ENCODE measurements around the gene IL17C.

The IL17C gene

DNA sequence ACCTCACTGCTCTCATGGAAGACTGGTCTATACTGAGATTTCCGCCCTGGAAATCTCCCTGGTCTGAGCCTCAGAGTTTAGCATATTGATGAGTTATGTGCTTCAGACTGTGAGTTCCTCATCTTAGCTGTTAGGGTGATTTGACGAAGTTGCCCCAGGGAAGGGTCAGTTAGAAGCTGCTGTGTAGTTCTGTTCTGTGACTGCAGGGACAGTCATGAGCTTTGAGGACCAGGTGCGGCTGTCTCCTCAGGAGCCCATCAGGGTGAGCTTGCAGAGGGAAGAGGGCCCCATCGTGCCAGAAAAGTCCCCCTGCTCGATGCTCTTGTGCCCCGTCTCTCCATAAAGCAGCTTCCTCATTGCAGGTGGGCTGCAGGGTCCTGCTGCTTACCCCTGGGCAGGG lies 28.3 kb upstream of the IL17C start:
- no peak for DNase-seq (ENCODE audit: low spot score)

DNA sequence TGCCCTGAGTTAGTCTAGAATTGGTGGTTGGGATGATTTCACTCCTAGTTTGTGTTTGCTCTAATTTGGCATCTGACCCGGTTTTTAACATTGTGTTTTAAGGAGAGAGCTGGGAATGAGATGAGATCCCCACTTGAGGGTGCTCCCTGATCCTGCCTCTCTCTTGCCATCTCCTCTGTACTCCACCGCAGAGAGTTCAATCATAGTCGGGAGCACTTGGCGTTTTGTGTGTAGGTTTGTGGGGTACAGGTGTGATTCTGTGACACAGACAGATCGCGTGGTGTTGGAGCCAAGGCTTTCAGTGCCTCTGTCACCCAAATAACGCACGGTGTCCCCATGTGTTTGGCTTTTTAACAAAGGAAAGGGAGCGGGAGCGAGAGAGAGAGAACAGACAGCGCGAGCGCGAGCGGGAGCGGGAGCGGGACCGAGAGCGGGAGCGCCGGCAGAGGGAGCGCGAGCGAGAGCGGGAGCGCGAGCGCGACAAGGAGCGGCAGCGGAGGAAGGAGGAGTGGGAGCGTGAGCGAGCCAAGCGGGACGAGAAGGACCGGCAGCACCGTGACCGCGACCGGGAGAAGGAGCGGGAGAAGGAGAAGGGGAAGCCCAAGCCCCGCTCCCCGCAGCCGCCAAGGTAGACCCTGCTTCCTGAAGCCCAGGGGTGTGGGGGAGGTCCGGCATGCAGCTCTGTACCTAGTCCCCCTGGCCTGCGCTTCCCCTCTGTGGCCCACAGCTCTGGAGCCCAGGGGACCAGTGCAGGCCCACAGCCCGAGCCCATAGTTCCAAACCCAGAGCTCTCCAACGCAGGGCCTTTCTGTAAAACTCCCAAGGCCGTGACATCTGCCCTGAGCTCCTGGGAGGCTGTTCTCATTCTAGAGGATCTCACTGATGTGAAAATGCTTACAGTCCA lies 27.2 kb upstream of the IL17C start:
- DNase-seq (ENCODE audit: low spot score): no peak

DNA sequence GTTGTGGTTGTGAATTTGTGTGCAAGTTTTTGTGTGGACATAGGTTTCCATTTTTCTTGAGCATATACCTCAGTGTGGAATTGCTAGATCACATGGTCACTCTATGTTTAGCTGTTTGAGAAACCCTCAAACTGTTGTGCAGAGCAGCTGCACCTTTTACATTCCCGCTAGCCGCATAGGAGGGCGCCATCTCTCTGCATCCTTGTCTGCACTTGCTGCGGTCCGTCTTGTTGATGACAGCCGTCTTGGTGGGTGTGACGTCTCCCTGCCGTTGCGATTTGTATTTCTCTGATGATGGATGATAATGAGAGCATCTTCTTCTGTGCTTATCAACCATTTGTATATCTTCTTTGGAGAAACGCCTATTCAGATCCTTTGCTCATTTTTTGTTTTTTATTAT lies 25.1 kb upstream of the IL17C start:
- no peak for DNase-seq (ENCODE audit: low spot score)

DNA sequence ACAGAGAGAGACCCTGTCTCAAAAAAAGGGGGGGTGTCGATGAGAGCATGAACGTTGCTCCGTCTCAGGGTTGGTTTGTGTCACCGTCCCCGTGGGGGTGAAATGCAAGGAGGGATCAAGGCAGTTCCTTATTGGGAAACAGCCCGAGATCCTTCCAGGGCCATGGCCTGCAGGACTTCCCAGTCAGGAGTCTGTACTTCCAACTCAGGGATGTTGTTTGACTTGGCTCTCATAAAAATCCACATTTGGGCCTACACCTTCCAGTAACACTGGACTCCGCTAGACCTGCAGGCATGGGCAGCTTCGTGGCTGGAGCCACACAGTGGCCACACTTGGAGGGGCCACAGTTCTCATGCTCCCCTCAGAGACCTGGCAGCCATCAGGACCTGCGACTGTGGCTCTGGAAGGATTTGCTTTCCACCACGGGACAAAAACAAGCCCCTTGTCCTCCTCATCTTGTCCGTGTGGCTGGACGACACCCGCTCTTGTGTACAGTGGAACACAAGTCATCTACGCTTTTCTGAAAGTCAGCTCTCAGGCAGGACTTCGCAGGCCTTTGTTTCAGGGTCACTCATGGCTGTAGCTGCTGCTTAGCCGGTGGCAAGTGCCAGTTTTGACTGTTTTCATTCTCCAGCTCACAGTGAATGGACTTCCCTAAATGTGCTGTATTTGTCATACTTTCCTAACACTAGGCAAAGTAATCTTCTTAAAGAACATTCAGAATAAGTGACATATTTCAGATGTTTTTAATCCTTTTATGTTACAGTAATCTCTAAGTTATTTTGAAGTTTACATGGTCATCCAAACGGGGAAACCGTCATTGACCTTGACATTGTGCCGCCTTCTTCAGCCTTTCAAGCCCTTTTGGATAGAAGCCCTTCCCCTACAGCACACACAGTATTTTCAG lies 24.2 kb upstream of the IL17C start:
- no peak for DNase-seq (ENCODE audit: low spot score)

DNA sequence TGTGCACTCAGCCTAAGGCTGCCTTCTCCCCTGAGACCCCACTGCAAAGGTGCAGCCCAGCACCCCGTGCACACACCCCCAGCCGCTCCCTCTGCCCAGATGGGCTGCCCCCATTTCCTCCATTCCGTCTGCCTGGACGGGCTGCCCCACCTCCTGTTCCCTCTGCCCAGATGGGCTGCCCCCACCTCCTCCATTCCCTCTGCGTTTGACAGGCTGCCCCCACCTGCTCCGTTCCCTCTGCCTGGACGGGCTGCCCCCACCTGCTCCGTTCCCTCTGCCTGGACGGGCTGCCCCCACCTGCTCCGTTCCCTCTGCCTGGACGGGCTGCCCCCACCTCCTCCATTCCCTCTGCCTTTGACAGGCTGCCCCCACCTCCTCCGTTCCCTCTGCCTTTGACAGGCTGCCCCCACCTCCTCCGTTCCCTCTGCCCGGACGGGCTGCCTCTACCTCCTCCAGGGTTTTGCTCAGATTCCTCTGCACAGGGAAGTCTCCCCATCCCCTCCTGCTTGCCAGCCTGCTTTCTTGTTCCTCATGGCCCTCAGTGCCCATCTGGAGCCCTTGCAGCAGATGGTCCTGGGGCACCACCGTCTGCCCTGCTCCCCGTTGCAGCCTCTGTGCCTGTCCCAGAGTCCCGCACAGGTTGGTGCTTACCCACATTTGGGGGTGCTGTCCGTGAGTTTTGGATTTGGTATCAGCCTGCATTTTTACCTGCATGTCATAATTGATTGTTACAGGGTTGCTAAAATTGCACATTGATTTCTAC lies 23.4 kb upstream of the IL17C start:
- no peak for DNase-seq (ENCODE audit: low spot score)

DNA sequence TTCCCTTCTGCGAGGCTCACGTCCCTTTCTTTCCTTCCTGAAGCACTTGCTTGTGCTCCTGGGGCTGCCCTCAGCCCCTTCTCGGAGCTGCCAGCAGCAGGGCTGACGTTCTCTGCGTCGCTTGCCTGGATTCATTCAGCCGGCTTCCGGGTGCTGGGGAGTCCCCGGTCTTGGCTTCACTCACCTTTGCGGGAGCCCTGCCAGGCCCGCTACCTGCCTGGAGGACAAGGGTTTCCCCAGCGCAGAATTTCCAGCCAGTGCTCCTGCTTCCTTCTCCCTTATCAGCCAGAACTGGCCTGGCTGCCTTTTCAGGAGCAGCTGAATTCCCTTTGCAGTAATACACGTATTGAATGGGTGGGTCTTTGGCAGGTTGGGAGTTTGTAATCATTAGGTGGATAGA lies 22.1 kb upstream of the IL17C start:
- DNase-seq (ENCODE audit: low spot score): no peak

DNA sequence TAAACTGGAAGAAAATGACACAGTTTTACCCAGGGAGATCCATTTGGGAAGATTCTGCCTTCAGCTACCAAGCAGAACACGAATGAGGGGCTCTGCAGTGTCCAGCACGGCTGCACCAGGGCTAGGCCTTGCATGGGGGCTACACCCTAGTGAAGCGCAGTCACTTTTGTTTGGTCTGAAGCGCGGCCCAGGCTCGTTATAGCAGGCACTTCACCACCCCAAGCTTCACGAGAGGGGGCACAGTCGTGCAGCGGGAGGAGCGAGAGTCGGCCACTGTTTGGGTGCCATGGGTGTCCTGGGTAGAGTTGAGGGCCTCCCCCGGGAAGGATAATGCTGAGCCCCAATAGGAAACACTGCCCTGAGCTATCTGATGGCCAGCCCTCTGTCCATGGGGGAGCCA lies 21.6 kb upstream of the IL17C start:
- DNase-seq (ENCODE audit: low spot score): no peak

DNA sequence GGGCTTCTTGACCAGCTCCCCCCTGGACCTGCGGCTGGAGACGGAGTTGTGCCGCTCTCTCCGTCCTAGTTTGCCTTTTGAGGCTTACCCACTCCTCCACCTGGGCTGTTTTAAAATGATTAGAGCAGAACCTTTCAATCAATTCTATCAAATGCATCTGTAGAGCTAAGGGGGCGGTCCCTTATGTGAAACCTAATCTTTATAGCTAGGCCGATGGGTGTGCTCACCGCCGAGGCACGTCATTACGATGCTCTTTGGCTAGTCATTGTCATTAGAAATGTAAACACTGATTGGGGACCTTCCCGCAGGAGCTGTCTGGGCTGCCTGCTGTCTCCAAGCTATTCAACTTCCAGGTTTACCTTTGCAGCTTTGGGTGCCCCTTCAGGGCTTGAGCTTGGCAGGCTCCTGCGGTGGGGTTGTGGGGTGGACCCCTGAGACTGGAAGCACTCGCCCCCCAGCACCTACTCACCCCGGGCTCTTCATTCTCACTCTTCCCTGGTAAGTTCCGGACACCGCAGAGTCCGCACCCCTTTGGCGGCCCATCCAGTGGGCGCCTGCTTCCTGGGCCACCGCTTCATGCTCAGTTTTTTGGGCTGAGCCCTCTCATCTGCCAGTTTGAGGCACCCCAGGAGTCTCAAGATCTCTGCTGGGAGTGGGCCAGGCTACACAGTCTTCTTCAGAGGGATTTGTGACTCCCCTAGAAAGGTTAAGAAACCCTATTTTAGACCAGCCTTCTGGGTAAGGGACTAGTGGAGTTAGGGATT lies 20.9 kb upstream of the IL17C start:
- no peak for DNase-seq (ENCODE audit: low spot score)

DNA sequence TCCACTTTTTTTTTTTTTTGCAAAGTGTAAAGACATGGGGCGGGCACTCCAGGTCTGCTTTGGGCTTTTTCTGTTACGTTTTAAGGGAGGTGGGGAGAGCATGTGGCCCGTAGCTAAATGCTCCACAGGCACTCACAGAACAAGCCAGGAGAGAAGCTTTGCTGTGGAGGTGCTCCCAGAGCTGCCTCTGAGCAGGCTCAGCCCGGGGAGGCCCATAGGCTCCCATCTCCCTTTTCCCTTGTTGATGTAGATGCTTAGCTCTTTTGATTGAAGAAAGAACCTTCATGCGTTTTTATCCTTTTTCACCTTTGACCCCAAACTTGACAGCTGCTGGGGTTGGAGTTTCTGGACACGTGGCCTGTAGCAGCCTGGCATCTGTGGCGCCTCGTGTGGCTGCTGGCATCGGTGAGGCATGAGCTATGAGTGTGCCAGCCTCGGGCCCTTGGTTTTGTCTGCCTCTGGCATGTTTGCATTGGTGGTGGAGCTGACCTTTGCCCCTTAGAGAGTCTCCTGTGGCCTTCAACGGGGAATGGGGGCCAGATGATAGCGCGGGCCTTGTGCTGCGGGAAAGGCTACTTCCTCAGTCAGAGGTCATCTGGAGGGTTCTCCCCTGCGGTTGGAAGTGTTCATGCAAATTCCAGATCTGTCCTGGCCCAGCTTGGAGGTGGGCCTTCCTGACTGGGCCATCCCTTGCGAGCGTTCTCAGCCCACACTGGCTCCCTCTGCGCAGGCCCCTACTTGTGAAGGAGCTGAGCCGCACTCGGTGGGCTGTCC lies 20.0 kb upstream of the IL17C start:
- DNase-seq (ENCODE audit: low spot score): no peak

DNA sequence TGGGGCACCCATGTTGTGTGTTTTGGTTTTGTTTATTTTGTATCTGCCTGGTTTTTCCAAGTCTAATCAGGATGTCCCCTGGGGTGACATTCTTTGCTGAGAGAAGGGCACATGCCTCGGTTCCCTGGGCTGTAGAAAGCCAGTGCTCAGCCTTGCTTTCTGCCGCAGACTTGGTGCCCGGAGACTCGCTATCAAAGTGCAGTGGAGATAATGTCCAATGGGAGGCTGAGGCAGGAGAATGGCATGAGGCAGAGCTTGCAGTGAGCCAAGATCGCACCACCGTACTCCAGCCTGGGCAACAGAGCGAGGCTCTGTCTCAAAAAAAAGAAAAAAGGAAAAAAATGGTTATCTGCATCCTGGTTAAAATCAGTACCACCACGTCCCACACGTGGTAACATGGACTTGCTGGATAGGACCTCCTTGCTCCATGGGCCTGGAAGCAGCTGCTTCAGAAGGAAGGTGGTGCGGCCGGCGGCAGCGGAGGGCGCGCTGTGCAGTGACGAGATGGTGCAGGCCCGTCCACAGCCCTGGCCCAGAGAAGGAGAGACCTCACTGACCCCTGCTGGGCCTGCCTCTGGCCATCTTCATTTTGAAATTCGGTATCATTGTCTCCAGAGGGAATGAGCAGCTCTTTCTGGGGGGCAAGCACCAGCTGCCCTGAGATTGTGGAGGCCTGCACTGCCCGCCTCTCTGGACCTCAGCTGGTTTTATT lies 19.3 kb upstream of the IL17C start:
- no peak for DNase-seq (ENCODE audit: low spot score)

DNA sequence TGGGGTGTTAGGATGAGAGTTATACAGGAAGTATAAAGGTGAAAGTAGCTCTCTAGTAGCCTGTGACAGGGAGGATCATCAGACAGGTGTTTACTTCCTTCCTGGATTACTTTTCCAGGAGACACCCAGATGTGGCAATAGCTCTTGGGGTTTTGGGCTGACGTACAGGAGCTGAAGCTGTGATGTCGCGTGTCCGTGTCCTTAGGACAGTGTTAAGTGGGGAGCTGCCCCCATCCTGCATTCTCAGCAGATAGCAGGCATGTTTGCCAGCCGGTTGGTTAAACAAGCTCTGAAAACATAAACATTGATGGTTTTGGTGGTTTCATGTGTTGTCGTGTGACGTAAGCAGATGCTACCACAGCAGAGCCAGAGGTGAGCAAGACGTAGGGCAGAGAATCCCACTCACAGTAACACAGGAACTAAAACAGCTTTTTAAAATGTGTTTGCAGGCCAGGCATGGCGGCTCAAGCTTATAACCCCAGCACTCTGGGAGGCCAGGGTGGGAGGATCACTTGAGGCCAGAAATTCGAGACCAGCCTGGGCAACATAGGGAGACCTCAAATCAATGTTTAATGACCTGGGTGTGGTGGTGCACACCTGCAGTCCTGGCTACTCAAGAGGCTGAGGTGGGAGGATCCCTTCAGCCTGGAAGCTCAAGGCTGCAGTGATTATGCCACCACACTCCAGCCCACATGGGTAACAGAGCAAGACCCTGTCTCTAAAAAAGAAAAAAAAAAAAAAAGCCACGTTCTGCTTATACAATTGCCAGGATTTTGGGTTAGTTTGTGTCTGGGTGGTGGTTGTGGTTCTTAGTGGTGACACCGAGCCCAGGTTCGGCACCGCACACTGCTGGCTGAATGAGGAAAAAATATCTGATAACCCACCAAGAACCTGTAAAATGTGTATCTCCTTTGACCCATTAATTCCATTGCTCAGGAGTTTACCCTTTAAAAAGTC lies 18.2 kb upstream of the IL17C start:
- no peak for DNase-seq (ENCODE audit: low spot score)

DNA sequence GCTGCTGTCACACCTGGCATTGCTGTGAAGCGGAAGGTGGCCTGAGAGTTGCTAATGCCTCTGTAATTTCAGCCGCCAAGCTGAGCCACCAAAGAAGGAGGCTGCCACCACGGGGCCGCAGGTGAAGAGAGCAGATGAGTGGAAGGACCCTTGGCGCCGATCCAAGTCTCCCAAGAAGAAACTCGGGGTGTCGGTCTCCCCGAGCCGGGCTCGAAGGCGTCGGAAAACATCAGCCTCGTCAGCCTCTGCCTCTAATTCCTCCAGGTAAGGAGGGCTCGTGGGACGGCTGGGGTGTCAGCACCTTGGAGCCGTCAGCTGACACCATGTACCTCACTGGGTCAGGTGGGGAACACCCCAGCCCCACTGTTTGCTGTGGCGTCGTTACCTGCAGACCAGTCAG lies 16.2 kb upstream of the IL17C start:
- DNase-seq (ENCODE audit: low spot score): no peak

DNA sequence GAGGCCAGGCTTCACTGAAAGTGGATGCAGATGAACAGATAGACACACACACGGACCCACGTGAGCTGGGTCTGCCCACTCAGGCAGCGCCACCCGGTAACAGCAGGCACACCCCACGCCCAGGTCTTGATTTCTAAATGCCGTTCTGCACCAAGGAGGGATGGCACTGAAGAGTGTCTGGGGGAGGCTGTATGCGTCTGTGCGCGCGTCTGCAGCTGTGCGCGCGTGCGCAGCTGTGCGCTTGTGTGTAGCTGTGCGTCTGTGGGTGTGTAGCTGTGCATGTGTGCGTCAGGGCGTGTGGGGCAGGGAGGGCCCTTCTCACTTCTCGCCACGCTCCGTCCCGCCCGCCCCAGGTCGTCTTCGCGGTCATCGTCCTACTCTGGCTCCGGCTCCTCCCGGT lies 15.5 kb upstream of the IL17C start:
- DNase-seq (ENCODE audit: low spot score): no peak

DNA sequence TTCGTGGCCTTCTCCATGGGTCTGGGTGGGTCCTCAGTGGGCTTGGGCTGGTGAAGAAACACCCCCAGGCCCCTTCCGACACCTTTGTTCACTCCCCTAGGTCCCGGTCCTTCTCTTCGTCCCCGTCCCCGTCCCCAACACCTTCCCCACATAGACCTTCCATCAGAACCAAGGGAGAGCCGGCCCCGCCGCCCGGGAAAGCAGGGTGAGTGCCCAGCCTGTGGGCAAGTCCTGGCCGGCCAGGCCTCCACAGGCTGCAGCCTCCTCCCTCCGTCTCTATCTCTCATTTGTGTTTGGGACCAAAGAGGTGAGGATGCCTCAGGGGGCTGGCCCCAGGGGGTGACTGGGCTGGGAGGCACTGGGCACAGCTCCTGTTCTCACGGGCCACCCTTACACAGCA lies 14.5 kb upstream of the IL17C start:
- DNase-seq (ENCODE audit: low spot score): no peak

DNA sequence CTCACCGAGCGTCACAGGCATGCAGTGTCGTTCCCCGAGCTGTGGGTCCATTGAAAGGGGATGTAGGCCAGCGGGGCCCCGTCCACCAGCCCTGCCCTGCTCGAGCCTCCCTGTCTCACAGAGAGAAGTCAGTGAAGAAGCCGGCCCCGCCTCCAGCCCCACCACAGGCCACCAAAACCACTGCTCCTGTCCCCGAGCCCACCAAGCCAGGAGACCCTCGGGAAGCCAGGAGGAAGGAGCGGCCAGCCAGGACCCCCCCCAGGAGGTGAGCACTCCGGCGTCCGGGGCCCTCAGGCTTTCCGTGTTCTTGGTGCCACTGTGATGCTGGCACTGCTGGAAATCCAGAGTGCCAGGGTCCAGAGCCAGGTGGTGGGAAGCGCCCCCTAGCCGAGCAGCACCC lies 13.9 kb upstream of the IL17C start:
- DNase-seq (ENCODE audit: low spot score): no peak

DNA sequence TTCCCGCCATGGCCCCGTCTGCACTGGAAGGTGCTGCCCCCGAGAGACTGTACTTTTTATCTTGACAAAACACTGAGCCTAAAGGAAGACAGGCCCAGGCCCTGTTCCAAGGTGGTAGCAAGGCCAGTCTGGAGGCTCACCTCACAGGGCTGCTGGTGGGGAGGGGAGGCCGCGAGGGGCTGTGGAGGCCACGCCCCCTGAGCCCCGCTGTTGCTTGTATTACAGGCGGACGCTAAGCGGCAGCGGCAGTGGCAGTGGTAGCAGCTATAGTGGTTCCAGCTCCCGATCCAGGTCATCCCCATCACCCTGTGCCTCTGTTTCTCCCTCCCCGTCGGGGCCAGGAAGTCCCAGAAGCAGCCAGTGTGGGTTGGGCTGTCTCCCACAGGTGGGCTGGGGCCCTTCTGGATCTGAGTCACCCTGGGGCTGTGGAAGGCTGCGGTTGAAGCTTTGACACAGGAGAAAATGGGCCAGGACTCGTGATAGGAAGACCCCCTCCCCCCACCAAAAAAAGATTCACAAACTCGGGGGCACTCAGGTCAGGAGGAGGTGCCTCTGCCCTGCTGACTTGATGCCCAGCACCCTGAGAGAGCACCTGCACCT lies 13.3 kb upstream of the IL17C start:
- DNase-seq (ENCODE audit: low spot score): no peak

DNA sequence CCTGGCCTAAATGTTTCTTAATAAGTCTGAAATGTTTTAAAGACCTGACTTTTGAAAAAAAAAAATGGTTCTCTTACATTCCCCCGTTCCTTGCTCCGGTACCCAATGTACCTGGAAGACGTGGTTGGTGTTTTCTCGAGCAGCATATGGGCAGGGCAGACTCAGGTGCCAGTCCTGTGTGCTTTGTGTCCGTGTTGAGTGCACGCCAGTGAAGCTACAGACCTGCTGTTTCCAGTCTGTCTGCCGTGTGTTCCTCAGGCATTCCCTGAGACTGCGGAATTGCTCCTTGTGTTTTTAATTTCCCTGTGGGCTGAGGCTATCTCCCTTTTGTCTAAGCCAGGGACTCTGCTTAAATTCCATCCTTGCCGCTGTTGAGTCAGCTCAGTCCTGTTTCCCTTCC lies 11.7 kb upstream of the IL17C start:
- DNase-seq (ENCODE audit: low spot score): no peak

DNA sequence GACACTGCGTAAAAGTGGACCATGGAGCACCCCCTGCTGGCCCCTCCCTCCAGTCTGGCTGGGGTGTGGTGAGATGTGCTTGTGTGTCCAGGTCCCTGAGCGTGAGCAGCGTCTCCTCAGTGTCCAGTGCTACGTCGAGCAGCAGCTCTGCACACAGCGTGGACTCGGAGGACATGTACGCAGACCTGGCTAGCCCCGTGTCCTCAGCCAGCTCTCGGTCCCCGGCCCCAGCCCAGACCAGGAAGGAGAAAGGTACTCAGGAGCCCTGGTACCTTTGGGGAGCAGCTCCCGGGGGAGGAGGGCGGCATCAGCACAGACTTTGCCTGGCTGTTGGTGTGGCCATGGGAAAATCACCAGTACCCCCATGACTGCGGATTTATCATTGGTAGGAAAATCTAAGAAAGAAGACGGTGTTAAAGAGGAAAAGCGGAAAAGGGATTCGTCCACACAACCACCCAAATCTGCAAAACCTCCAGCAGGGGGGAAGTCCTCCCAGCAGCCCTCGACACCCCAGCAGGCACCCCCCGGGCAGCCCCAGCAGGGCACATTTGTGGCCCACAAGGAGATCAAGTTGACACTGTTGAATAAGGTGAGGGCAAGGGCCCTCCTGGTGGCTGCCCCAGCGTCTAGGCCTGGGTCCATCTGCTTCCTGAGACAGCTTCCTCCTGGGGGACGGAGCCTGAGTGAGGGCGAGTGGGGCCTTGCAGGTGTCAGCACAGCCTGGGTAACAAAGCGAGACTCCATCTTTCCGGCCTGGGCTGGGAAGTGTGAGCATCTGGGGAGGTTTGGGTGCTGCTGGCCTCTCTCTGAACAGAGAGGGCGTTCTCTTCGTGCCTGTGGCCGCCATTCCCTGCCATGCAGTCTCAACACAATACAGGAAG lies 10.6 kb upstream of the IL17C start:
- no peak for DNase-seq (ENCODE audit: low spot score)
